Umbilical cord (tissue), 2 donors: Measurements from ENCODE around the gene TREX2. TPM values are rescaled to one million over a fixed set of nuclear protein-coding genes. Genes with fewer than 3 reads are reported as not detected.
"Not testable (repeated sequence)": the region's sequence is repeated elsewhere in the genome, so short reads cannot be mapped to it uniquely, and the experiment has no call there.

Experiments
- DNase-seq: peaks from one replicate; pipeline ENCODE4 v3.0.0-alpha.2; 2015; ENCODE audit warnings: low spot score
- total RNA-seq: library from RNA; depleted of rRNA; stranded (reverse); fragments of >200 nt; gene quantifications from one replicate; pipeline ENCODE4 v1.2.3, GENCODE V29; 2014; ENCODE audit warnings: low replicate concordance; ENCODE audit not compliant: insufficient read depth

The TREX2 gene
- total RNA-seq, 1 donor from 2014 or later = 0.72 TPM

DNA sequence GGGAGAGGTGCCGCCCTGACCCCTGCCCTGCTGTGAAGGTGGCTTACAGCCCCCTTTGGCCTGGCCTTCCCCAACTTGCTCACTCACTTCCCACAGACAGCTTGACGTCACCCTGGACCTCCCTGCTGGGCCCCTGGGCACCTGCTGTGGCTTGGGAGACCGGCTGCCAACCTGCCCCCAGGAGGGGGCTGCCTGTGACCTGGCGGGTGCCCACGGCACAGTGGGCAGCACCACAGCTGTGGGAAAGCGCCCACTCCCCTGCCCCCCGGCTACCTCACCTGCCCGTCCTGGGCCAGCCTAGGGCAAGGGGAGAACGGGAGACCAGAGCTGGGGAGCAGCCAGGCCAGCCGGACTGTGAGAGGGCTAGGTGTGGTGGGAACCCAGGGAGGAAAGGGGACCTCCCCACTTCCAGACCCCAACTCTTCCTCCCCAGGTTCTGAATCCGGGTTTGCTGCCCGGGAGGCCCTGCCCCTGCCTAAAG lies 36.9 kb downstream of the TREX2 start:
- DNase-seq = no peak

DNA sequence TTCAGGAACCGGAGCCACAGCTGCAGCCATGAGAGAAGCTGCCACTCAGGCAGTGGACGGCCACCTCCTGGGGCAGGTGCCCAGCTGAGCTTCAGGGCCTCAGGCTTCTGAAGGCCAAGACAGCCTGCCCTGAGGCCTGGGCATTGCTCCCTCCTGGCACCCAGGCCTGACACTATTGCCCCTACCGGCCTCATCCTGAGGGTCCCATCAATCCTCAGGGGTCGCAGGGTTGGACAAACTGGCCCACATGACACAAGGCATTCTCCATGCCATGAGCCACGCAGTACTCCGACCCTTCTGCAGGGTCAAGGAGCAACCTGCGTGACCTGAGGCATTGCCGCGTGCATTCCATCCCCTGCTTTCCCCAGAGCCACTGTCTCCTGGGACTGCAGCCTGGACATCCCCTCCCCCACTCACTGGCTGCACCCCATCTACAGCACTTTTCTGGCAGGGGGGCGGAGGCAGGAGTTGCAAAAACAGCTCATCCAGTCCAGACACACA lies 37.6 kb downstream of the TREX2 start:
- DNase-seq = no peak

DNA sequence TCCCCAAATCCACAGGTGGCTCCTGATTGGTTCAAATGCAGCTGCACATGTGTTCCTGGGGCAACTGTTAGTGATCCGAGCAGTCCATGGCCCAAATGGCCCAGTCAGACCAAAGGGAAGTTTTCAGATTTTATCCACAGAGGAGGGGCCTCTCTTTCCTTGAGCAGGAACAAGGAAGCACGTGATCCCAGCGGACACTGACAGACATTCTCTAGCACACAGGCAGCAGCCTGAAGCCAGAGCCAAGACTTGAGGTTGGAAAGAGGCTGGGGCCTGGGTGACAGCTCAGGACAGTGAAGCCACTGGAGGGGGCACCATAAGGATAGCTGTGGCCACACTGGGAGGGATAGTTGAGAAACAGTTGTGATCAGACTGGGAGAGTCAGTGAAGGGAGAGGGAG lies 38.1 kb downstream of the TREX2 start:
- no peak for DNase-seq

DNA sequence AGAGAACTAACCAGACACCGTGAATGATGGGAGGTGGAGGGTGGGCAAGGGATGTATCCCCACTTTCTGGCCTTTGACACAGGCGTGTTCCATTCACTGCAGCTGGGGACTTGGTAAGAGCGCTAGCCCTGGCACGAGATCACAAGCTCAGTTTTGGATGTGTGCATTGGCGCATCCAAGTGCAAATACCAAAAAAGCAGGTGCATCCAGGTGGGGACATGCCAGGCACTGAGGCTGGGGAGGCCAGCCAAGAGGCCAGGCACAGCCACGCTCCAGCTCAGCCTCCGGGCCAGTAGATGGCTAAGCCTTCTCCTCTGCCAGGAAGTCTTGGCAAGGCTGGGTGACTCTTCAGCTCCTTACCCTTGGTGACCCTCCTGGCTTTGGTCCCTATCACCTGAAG lies 39.0 kb downstream of the TREX2 start:
- no peak for DNase-seq

DNA sequence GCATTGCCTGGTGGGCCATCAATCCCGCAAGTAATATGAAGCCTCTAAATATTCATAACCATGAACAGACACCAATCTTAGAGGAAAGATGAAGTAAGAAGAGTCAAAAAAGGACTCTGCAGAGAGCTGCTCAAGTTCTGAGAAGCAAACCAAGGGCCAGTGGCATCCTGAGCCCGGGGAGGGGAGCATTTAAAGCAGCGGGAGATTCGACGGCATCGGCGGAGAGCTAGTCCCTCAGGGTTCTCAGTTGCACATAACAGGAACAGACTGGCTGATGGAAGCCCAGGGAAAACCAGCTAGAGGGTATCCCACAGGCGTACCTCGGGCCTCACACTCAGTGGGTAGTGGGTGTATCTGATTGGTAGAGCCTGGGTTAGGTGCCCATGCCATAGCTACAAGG lies 39.8 kb downstream of the TREX2 start:
- no peak for DNase-seq

DNA sequence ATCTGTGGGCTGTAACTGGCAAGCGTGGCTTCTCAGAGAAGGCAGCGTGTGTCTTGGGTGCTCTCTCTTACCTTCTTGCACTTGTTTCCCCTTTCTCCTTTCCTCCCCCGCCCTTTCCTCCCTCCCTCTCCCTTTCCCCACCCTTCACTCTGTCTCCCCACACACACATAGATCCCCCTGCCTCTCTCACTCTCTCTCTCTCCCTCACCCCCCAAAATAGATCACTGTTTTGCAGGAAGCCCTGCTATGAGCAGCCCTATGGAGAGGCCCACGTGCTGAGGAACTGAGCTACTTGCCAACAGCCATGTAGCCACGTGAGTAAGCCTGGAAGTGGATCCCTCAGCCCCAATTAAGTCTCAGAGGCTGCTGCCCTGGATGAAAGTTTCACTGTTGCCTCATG lies 40.4 kb downstream of the TREX2 start:
- DNase-seq = no peak

DNA sequence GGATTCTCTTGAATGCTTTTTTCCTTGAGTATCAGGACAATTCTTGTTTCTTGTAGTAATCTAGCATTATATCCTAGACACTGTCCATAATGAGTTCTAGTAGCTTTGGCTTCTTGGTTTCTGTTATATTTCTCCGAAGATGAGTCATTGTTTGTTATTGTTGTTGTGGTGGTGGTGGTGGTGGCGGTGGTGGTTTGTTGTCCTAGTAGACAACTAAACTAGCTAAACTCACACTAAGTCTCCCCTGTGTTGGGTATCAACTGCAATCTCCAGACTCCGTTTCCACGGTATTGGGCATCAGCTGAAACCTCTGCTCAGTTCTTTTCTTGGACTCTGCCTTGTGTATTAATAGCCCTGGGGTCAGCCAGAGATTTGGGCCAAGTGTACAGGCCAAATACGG lies 41.5 kb downstream of the TREX2 start:
- DNase-seq = not testable (repeated sequence)

DNA sequence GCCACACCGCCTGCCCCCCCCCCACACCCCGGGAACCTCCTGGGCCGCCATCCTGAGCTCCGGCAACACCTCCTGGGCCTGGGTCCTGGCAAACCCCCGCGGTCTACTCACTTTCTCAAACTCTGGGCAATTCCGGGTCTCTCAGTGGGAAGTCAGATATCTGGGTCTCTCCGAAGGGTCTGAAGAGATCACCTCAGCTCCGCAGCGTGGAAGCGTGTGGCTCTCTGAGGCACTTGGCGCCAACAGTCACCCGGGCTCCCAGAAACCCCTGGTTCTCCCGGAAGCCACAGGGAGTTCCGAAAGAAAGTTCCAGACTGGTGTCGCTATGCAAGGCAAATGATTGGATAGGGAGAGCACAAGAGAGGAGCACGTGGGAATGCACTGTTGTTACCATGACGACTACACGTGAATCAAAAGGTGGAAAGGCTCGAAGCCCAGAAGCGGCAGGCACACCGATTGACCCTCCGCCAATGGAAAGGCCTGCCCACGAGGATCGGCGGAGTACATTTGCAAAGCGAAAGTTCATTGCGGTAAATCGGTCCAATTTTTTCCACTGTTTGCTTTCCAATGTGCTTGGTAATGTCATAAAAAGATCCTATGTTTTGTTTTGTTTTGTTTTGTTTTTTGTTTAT lies 44.6 kb downstream of the TREX2 start, which contains the start of gene PNMA6E:
Gene PNMA6E, minus strand, starts transcription at position 218 of the 632 bp plus-strand sequence. CDS start 2,501 bp downstream, outside the sequence.
- DNase-seq = no peak

DNA sequence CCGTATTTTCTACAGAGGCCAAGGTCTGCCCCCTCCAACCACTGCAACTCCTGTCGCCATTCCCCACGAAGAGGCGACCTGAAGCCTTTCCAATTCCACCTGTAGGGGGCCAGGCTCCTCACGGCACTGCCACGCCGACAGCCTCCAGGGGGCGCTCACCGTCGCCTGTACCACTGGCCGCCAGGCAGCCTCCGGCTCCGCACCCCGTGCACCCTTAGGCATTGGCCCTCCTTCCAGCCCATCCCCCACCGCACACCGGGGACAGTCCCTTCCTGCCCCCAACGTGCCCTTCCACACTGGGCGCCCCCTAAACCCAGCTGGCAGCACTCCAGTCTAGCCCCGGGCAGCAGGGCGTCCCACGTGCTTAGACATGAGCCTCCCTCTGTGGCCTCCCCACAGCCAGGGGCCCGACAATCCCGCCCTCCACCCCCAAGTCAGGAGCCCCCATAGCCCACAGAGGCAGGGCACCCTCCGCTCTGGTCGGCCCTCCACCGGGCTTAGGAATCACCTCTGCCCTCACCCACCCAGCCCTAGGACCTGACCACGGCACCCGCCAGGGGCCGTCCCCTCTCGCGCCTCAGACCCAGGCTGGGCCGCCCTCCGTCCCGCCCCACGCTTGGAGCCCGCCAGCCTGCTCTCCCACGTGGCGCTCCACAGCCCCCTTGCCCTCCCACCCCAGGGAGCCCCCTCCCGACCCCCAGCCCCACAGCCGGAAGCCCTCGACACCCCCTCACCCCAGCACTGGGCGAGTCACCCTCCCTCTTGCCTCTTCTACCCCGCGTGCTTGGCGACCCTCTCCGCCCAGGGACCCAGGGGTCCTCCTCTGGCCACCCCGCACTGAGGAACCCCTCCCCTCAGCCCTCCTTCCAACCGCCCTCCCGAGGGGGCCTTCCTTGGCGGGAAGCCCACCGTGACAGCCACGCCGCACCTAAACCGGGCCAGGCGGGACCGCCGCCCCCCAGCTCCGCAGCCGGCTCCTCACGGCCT lies 45.4 kb downstream of the TREX2 start:
- no peak for DNase-seq

DNA sequence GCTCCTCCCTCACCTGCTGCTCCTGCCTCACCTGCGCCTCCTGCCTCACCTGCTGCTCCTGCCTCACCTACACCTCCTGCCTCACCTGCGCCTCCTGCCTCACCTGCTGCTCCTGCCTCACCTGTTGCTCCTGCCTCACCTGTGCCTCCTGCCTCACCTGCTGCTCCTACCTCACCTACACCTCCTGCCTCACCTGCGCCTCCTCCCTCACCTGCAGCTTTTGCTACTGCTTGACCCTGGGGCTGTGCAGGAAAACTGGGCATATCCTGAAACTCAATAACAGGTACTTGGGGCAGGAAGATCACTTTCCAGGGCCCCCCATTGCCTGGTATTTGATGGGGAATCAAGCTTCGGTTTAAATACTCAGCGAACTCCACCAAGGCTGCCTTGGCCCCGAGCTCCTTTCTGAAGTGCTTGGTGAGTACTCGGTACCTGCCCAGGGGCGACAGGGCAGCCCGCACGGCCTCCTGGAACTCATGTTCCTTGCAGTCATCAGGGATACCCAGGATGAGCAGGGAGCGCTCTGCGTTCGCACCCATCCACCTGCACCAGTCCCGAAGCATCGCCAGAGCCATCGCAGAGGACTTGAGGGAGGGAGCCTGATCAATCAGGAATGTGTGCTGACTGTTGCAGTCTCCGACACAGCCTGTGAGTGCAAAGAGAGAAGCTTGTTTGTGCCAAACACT lies 47.4 kb downstream of the TREX2 start:
- DNase-seq = no peak

DNA sequence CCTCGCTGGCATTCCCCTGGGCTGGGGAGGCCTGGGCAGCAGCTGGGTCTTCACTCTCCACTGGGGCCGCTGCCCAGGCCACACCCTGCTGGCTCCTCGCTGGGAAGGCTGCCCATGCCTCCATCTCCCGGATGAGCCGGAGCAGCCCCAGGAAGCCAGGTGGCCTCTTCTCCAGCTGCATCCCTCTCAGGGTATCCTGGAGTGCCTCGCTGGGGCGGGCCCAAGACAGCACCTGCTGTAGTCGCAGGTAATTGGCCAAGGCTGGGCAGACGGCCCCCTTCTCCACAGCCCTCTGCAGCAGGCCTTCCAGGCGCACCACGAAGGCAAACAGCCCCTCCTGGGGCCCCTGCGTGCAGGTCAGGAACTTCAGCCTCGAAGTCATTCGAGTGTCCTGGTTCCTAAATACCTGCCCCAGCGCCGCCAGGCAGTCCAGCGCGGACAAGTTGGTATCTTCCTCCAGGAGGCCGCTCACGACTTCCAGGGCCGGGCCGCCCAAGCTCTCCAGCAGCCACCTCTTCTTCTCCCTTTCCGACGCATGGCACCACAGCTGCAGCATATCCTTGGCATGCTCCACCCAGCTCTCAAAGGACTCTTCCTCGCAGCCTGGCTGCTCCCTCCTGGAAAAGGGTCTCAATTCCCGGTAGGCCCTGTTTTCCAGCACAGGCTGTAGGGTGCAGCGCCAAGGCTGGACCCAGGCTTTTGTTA lies 48.4 kb downstream of the TREX2 start:
- DNase-seq = no peak

DNA sequence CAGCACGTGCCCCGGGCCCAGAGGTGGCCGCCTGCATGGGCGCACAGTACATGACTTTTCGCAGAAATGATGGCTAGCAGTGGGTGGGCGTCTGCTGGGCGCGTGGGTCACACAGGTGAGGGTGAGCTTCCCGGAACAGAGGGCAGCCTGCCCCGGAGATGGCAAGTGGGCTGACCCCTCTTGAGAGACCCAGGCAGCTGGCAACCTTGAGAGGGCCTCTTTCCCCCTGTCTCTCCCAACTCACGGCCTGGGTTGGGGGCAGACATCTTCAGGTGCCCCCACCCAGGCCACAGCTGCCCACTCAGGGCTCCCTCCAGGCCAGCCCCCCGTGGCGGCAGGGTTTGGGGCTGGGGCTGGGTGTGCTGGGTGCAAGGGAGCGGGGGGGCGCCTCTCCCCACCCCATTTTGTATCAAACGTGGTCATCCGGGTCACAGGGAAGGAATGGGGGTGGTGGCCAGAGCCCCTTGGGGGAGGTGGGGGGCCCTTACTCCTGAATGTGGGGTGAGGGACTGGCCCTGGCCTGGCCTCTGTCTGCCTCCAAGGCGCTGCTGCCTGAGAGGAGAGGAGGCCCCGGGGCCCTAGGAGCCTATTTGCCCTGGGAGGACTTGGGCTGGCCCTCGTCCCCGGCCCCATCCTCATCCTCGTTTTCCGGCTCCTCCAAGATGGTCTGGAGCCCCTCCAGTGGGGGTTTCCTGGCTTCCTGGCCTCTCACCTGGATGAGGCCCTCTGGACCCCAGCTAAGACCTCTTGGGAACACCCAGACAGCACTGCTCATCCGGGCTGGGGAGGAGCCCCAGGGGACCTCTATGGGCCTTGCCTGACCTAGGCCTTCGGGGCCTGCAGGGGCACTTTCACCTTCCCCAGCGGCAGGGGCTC lies 49.3 kb downstream of the TREX2 start:
- no peak for DNase-seq

DNA sequence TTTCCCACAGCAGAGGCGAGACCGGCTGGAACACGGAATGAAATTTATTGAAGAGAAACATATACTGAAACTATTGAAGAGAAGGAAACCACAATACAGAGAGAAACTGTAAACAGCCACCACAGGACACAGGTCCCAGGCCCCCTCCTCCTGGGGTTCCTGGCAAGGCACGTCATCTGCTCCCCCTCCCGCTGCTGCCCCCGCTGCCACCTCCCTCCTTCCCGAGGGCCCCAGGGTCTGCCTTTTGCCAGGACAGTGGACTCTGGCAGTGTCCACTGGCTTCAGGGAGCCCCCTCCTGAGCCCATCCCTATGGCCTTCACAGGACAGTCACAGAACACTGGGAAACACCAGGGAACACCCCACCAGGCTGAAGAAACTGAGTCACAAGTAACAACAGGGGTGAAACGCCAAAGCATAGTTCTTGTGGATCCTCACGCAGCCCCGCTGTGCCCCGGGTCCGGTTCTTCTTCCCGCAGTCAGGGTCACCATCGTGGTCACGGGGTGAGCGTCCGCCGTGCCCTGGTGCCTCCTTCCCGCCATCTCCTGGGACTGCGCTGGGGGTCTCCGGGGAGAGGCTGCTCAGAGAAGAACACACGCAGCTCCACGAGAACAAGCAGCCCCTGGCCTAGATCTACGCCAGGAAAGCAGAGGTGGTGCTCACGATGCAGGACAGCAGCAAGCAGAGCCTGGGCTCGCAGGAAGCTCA lies 50.1 kb downstream of the TREX2 start:
- DNase-seq = no peak

DNA sequence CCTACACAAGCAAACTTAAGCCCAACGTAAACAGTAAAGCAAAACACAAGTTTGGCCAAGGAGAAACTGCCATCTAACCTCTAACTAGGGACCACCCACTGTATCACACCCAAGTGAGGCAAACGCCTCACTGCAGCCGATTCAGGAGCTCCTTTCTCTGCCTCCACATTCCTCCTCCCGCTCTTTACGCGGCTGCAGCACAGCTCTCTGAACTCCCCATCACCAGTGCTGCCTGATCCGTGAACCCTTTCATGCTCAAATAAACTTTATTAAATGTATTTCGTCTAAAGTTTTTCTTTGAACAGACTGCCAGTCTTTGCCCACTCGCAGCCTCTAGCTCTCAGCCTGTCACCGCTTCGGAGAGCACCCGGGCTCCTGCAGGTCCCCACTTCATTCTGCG lies 51.2 kb downstream of the TREX2 start:
- no peak for DNase-seq

Other genes starting within 250 kb of the TREX2 start
- not detected for gene PNMA6F, start 124.3 kb downstream of the TREX2 start, total RNA-seq
- 7.7 TPM for gene ZNF275, start 111.9 kb downstream of the TREX2 start, total RNA-seq
- not detected for gene PNMA6E, start 44.7 kb downstream of the TREX2 start, total RNA-seq
- gene ZFP92, start 34.6 kb downstream of the TREX2 start, total RNA-seq = 5.1 TPM
- gene HAUS7, start 24.5 kb upstream of the TREX2 start, total RNA-seq = 24.1 TPM
- 90.8 TPM for gene BGN, start 48.9 kb upstream of the TREX2 start, total RNA-seq
- 0.48 TPM for gene ATP2B3, start 71.6 kb upstream of the TREX2 start, total RNA-seq
- gene CCNQ, start 153.1 kb upstream of the TREX2 start, total RNA-seq = 23.8 TPM
- gene DUSP9, start 201.1 kb upstream of the TREX2 start, total RNA-seq = 6.3 TPM
- 24.1 TPM for gene PNCK, start 227.8 kb upstream of the TREX2 start, total RNA-seq
- gene SLC6A8, start 241.9 kb upstream of the TREX2 start, total RNA-seq = 27.0 TPM